ENCODE data around the gene ART5.
"Not testable (repeated sequence)": the region's sequence is repeated elsewhere in the genome, so short reads cannot be mapped to it uniquely, and the experiment has no call there.

Gene ART5

DNA sequence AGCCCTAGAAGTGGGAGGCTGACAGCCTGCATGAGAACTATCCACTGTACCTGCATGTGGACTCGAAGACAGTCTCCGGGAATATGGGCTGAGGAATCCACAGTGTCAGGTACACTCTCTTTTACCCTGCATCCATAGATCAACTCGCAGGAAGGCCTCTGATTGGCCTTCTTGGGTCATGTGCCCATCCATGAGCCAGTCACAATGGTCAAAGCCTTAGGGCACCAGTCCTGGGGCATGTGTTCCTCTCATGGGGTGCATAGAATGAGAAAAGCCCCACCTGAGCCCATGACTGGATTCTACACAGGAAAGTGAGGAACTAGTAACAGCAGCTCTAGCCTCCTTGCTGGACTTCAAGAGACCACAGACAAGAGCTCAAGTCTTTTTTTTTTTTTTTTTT, 13.8 kb upstream of the ART5 start:
- no peak for DNase-seq

DNA sequence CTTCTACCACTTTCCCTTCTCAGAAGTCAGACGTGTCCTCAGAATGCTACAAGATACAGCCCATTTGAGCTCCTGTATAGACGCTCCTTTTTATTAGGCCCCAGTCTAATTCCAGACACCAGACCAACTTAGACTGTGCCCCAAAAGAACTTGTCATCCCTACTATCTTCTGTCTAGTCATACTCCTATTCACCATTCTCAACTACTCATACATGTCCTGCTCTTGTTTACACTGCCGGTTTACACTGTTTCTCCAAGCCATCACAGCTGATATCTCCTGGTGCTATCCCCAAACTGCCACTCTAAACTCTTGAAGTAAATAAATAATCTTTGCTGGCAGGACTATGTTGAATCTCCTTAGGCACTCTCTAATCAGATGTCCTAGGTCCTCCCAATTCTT, 10.7 kb upstream of the ART5 start:
- not testable (repeated sequence) for DNase-seq

DNA sequence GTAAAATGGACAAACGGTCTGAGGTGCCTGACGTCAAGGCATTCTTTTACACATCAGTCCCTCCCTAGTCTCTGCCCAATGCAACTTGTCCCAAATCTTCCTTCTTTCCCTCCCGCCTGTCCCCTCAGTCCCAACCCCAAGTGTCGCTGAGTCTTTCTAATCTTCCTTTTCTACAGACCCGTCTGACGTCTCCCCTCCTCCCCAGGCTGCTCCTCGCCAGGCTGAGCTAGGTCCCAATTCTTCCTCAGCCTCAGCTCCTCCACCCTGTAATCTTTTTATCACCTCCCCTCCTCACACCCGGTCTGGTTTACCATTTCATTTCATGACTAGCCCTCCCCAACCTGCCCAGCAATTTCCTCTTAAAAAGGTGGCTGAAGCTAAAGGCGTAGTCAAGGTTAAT, 7.6 kb upstream of the ART5 start:
- DNase-seq, result not testable (repeated sequence)

DNA sequence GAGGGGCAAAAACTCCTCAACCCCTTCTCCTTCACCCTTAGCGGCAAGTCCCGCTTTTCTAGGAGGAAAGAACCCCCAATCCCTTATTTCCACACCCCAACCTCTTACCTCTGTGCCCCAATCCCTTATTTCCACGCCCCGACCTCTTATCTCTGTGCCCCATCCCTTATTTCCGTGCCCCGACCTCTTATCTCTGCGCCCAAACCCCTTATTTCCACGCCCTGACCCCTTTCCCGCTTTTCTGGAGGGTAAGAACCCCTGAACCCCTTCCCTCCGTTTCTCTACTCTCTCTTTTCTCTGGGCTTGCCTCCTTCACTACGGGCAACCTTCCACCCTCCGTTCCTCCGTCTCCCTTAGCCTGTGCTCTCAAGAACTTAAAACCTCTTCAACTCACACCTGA, 7.1 kb upstream of the ART5 start:
- DNase-seq, result not testable (repeated sequence)

DNA sequence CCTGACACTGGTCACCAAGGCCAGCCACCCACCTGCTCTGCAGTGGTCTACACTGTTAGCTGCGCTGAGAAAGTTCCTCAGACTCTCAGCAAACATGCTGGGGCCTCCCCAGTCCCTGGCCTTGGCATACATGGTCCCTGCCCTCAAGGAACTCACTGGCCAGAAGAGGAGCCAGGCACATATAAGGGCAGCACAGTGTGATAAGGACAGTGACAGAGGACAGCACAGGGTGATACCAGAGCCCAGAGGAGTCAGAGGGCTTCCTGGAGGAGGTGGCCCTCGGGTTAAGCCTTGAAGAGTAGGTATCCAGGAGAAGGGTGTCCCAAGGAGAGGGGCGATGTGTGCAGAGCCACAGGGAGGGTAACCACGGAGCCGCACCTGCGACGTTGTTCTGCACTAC, 3.8 kb upstream of the ART5 start:
- no peak for DNase-seq

DNA sequence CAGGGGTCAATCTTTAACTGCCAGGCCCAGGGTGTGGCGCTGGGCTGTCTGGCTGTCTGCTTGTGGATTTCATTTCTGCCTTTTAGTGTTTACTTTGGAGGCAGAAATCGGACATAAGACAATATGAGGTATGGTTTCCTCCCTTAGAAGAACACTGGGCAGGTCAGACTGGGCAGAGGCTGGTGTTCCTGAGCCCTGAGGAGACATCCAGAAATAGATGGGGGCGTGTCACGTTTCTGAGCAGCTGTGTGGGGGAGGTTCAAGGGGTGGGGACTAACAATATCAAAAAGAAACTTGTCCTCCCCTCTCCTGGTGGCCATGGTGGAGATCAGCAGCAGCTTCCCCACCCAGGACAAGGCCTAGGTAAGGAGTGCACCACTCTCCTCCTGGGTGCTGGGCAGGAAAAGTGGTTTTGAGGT, 3.0 kb upstream of the ART5 start, which contains the start of gene ART1:
Gene ART1 (plus strand): TSS at position 312 of the 419 bp plus-strand sequence. CDS start 14,086 bp downstream, outside the sequence.
- no peak for DNase-seq

DNA sequence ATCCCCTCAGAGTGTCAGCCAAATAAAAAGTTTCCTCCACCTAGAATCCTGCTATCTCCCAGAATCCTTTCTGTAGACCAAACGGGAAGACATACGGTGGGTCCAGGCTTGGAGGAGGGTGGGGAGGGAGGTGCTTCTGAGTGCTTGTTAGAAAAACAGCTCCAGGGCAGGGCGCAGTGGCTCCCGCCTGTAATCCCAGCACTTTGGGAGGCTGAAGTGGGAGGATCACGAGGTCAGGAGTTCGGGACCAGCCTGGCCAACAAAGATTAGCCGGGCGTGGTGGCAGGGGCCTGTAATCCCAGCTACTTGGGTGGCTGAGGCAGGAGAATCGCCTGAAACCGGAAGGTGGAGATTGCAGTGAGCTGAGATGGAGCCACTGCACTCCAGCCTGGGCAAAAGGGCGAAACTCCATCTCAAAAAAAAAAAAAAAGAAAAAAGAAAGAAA, 1.3 kb upstream of the ART5 start:
- DNase-seq, result not testable (repeated sequence)

DNA sequence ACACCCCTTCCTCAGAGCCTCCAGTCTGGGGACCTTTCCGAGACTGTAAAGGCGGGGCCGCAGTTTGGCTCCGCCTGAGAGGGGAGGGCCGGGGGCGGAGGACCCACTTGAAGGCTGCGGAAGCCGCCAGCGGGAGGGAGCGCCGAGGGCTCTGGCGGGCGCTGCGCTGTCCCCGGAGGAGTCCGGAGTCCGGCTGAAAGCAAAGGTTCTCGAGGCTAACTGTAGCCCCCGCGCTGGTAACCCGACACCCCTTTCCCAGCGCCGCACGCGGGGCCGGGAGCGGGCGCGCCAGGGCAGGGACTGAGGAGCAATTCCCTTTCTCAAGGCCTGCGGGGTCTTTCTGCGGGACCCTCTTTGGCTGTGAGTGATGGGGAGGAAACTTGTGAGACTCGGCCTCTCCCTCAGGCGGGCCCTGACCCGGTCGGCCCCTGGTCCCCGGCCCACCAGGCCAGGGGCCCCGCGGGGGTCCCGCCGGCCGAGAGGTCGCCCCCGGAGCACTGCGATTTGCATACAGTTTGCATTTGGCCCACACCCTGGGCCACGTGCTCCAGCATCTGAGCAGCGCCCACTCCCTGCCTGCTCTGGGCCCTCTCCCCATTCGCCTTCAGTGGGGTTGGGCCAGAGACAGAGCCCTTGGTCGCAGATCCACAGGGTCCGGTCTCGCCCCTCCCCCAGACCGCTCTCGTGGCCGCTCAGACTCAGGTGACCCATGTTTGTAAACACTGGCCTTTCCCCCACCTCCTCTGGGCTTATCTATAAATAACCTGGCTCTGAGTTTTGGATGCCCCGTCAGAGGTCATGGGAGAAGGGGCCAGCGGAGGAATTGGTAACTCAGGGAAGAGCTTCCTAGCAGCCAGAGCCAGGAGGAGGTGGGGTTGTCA, 519 bp upstream of the ART5 start:
- peak; percentile 82 for DNase-seq

DNA sequence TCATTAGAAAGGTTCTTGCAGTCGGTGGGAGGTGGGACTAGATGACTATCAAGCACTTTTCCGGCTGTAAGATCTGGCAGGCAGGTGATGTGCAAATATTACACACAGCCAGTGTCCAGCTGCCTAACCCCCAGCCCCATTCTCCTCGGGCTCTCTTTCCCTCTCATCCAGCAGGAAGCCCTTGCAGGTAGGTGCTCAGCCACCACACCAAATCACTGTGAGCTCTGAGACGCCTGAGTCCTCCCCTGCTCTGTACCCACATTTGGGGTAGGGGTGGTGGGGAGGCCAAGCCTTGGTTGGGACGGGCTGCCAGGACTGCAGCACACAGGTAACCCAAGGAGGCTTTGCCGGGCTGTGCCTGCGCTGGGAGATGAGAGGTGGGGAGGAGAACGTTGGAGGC, 601 bp downstream of the ART5 start:
- DNase-seq, result no peak

DNA sequence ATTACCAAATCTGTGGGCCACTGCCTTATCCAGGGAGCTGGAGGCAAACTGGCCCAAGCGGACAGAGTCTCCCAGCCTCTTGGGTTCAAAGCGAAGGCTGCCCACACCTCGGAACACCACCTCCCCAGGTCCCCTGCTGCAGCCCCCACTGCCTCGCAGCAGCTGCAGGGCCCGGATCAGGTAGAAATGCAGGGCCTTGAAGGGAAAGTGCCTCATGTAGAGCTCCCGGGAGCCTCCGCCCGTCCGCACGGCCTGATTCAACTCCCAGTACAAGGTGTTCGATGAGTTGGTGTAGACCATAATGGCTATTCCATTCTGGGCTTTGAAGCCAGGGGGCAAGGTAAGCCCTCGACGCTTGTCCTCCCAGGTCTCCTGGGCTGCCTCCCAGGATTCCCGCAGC, 2.0 kb downstream of the ART5 start:
- no peak for DNase-seq

DNA sequence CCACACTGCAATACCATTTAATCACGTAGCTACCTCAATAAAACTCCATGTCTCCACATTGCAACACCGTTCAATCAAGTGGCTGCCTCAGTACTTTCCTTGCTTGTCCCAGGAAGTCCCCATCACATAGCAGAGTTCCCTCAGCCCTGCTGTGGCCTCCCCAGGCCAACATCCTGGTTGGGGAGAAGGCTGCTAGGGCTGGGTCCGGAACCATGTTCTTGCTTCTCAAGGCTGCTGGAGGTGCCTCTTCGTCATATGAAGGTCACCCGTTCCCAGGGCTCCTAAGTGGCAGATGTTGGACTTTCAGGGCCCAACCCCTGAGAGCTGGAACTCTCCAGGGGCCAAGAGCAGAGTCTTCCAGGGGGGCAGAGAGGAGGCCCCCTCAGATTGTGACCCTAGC, 3.3 kb downstream of the ART5 start:
- no peak for DNase-seq

DNA sequence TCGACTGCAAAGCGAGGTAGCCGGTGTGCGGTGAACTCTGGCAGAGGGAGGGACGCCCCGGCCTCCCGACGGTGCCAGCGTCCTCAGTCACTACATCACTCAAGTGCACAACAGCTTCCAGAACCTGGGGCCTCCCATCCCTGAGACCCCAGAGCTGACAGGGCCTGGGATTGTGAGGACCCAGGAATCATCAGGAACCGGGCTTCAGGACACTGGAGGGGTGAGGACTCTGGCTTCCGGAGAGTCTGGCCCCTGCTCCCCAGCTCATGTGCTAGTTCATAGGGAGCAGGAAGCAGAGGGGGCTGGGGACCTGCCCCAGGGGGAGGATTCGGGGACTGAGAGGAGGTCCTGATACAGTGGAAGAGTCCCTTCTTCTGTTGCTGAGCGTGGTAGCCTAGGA, 4.6 kb downstream of the ART5 start:
- DNase-seq, result no peak

DNA sequence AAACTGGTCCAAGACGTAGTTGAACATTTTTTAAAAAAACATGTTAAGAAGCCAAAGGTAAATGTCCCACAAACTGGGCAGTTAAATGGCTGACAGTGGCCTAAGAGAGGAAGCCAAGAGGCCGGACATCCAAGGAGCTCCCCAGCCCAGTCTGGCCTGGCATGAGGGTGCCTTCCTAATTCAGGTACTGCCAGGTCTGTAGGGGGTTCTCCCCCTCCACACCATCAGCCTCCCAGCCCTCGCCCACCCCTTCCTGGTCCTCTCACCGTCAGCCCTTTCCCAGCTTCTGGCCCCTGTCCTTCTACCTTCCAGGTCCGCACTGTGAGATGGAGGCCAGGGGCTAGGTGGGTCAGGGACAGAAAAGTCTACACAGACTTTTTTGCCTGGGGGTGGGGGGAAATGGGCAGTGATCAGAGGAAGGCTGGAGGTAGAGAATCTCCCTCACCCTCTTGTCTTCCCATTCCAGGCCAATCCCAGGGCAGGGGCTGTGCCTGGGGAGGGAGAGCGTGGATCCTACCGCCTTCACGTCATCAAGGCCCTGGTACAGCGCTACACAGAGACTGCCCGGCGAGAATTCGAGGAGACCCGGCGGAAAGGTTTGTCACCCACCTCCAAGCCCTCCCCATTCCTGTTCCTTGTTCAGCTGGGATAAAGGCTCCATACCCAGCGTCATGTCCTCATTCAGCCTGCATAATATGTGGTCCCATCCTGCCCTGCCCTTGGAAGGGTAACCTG, 6.0 kb downstream of the ART5 start:
- DNase-seq, result no peak

DNA sequence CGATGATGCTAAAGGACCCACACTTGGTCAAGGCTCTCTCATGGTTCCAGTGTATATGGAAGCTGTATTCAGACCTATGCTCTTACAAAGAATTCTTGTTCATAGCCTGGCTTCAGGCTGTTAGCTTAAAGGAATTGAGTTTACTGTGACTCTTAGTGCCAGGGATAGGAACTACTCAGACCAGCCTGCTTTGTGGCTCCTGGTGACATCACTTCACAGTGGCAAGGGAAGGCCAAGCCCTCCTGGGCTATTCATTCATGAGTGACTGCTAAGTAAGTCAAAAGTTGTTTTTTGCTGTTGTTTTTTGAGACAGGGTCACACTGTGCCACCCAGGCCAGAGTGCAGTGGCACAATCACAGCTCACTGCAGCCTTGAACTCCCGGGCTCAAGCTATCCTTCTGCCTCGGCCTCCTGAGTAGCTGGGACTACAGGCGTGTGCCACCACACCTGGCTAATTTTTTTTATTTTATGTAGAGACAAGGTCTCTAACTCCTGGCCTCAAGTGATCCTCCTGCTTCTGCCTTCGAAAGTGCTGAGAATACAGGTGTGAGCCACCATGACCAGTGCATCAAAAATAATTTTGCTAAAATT, 9.6 kb downstream of the ART5 start:
- no peak for DNase-seq

DNA sequence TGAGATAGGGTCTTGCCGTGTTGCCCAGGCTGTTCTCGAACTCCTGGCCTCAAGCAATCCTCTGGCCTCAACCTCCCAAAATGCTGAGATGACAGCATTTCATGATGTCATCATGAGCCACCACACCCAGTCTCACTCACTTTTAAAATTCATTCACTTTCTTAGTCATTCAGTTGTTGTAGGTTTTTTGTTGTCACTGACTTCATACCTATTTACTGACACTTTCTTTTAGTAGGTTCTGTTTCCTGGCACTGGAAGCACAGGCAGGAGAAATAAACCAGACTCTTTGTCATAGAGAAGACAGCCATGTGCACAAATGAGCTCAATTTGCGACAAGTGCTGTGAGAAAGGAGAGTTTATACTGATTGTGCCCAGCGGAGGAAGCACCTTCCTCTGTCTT, 10.5 kb downstream of the ART5 start:
- no peak for DNase-seq

DNA sequence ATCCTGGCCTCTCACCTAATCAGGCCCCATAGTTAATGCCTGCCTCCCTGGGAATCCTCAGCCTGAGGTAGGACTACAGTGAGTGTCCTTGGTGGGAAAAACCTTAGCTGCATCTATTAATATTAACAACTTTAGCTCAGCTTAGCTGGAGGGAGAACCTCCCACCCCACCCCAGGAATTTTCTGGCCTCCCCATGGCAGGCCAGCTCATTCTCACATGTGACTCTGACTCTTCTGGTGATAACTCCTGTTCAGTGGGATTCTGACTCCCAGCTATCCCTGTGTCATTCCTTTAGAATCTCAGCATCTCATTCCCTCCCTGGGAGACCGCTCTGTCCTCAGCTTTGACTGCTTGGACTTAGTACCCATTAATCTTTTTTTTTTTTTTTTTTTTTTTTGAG, 14.5 kb downstream of the ART5 start:
- peak; percentile 72 for DNase-seq

DNA sequence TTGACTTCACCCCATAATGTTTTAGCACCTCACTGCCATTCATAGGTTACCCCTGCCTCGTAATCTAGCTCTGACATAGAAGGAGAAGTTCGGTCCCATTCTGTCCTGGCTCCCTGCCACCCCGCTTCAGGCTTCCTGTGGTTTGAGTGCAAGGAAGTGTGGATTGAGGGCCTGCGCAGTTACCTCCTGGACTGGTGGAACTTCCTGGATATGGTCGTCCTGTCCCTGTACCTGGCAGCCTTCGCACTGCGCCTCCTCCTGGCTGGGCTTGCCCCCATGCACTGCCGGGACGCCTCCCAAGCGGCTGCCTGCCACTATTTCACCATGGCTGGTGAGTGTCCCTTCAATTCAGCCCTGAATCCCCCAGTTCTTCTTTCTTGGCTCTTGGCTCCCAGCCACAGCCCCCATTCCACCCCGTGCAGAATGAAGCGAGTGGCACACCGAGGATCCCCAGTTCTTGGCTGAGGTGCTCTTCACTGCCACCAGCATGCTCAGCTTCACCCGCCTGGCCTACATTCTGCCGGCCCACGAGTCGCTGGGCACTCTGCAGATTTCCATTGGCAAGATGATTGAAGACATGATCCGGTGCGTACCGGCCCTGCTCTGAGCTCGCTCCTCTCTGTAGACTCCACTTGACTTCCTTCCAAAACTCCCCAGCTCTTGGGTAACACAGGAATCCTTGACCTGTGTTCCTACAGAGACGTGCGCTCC, 15.4 kb downstream of the ART5 start:
- DNase-seq, result no peak

DNA sequence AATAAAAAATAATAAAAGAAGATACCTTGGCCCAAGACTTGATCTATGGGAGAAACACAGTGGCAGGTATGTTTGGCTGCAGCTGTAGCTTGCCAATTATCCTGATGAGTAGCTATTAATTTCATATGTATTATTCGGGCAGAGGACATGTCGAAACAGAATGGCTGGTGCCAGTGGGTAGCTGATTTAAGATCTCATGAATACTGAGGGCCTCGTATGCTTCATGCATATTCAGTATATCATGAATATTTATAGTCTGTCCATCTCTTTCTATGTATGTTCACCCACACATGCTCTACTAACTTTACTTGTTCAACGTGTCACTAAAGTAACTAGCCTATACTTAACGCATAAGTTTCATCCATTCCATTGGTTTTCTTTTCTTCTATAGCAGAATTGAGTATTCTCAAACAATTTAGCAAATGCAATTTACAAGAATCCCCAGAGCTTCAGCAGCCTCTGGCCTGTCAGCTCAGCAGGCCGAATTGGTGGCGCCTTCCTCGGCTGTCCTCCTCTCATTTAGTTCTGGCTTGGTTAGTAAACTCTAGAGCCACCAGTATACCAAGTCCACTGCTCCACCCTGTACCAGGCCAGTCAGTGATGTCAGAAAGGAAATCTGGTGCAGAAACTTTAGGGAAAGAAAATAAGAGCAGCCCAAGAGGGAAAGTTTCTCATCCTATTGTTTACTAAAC, 17.9 kb downstream of the ART5 start:
- DNase-seq, result no peak

DNA sequence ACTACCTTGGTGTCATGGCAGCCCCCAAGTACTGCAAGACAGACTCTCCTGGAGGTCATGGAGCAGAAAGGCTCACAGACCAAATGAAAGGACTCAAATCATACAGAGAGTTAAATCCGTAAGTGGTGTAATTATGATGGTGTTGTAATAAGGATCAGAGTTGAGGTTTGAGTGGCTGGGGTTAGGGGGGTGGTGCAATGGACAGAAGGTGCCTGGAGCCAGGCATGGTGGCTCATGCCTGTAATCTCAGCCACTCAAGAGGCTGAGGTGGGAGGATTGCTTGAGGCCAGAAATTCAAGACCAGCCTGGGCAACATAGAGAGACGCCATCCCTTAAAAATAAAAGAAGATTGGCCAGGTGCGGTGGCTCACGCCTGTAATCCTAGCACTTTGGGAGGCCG, 18.7 kb downstream of the ART5 start:
- DNase-seq, result no peak

DNA sequence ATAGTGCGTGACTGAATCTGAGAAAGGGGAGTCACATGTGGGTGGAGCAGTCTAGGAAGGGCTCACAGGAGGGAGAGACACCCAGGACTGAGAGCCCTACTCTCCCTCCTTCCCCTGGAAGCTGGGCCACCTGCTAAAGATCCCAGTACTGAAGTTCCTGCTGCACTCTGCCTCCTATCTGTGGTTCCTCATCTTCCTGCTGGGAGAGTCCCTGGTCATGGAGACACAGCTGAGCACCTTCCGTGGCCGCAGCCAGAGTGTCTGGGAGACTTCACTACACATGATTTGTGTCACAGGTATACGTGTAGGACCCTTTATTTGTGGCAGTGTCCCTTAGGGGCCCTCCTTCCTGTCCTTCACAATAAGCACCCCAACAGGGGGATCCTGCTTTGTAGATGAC, 19.3 kb downstream of the ART5 start:
- DNase-seq, result no peak

DNA sequence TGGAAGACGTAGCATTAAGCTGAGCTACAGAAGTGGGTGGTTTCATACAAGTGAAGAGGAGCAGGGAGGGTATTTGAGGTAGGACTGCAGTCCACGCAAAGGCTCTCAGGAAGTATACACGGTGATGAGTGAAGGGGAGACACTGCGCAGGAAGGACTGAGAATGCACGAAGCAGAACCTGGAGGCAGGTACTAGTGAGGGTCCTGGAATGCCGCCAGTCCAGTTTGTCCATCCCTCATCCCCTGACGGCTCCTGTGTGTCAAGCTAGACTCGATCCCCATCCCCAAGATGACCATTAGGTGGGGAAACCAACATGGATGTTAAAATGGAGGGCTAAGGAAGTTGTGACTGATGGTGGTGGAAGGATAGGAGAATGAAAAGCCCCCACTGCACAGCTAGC, 23.8 kb downstream of the ART5 start:
- no peak for DNase-seq

DNA sequence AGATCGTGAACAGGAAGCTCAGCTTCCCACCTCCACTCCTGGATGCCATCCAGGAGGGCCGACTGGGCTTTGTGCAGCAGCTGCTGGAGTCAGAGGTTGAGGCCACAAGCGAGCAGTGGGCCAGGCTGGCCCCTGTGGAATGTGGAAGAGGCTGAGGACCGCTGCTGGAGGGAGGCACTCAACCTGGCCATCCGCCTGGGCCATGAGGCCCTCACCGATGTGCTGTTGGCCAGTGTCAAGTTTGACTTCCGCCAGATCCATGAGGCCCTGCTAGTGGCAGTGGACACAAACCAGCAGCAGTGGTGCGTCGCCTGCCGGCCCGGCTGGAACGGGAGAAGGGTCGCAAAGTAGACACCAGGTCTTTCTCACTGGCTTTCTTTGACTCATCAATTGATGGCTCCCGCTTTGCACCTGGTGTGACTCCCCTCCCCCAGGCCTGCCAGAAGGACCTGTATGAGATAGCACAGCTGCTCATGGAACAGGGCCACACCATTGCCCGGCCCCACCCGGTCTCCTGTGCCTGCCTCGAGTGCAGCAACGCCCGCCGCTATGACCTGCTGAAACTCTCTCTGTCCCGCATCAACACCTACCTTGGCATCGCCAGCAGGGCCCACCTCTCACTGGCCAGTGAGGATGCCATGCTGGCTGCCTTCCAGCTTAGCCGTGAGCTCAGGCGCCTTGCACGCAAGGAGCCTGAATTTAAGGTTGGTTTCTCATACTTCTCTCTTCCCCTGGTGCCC, 24.9 kb downstream of the ART5 start:
- no peak for DNase-seq

All from fibroblast of skin of right biceps (primary cell).